Fibroblast of mammary gland (primary cell): ENCODE results near the gene IFNG-AS1.

Source experiments
- DNase-seq: peaks from one replicate; pipeline ENCODE4 v3.0.0-alpha.2; 2010; ENCODE audit warnings: low read depth
- H3K4me3 ChIP-seq: 2 replicates; pipeline ENCODE4 v1.5.1; 2011; ENCODE audit warnings: low read depth, mild to moderate bottlenecking, low read length, moderate library complexity; ENCODE audit not compliant: control insufficient read depth
- CTCF ChIP-seq: conservative IDR thresholded peaks from 2 replicates; pipeline ENCODE4 v1.5.1; 2011; ENCODE audit warnings: low read depth, low read length, inconsistent platforms; ENCODE audit not compliant: control insufficient read depth, insufficient read depth

Gene IFNG-AS1

GRCh38 chr12:67989184-67989920 is at the start of gene IFNG-AS1:
Gene IFNG-AS1 (plus strand): TSS chr12:67989447.
- H3K4me3 ChIP-seq, result no peak within 1 kb of the TSS
- TF ChIP-seq CTCF, result no peak
- DNase-seq, result no peak

GRCh38 chr12:67939611-67940010 is 49.6 kb upstream of the IFNG-AS1 start:
- no peak for TF ChIP-seq CTCF
- H3K4me3 ChIP-seq, result no peak overlapping the region
- no peak for DNase-seq

- no peak overlapping the region for H3K4me3 ChIP-seq
- peak; percentile 61 for DNase-seq
- no peak for TF ChIP-seq CTCF
These were observed 48.4 kb upstream of the IFNG-AS1 start for GRCh38 chr12:67940780-67941243.

GRCh38 chr12:67942724-67943123 is 46.5 kb upstream of the IFNG-AS1 start:
- no peak overlapping the region for H3K4me3 ChIP-seq
- no peak for TF ChIP-seq CTCF
- no peak for DNase-seq

GRCh38 chr12:67943141-67943892 is 45.9 kb upstream of the IFNG-AS1 start:
- no peak overlapping the region for H3K4me3 ChIP-seq
- DNase-seq, result peak; percentile 78
- TF ChIP-seq CTCF, result peak; percentile 70

GRCh38 chr12:67944093-67944492 is 45.2 kb upstream of the IFNG-AS1 start:
- no peak overlapping the region for H3K4me3 ChIP-seq
- DNase-seq, result no peak
- TF ChIP-seq CTCF, result no peak
